Mammary microvascular endothelial cell (primary cell): ENCODE data around the gene SLC25A36. TPM values are rescaled to one million over a fixed set of nuclear protein-coding genes. Genes with fewer than 3 reads are reported as not detected.

Source experiments
- total RNA-seq: library from RNA; depleted of rRNA; stranded (reverse); fragments of >200 nt; gene quantifications from 2 replicates; pipeline ENCODE4 v1.2.3, GENCODE V29; 2015

Gene SLC25A36, protein sequence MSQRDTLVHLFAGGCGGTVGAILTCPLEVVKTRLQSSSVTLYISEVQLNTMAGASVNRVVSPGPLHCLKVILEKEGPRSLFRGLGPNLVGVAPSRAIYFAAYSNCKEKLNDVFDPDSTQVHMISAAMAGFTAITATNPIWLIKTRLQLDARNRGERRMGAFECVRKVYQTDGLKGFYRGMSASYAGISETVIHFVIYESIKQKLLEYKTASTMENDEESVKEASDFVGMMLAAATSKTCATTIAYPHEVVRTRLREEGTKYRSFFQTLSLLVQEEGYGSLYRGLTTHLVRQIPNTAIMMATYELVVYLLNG
- 20.4 and 32.2 TPM in 2 replicates for total RNA-seq

DNA sequence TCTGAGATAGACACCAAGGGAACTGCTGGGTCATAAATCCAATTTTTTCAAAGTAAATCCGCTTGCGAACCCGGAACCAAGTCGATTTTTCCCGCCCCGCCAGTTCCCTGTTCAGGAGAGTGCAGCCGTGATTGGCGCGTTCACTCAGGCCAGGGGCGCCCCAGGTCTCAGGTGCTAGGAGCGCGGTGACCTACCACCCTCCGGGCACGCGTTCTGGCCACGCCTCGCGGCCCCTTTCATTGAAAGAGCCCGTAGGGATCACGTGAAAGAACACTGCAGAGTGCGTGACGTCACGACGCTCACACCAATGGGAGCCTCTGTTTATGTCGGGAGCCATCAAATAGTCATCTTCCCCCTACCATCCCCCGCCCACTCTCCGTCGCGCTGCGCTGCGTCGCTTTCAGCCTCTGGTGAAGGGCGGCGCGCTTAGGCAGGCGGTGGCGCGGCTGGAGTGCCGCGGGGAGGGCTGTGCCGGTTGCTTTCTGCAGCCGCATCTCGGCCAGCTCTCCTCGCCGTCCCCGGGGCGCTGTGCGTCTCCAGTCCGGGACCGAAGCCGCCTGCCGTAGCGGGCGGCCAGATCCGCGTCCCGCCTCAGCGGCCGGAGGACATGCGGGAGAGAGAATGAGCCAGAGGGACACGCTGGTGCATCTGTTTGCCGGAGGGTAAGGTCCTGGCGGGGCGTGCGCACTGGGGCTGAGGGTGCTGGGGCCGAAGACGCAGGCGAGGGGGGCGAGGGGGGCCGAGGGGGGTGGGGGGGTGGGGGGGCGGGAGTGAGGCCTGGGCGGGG lies at the start of gene SLC25A36:
SLC25A36 (plus strand) TSS at position 403 of the 787 bp plus-strand sequence; CDS start at position 622, 219 bp downstream.

Other genes starting within 250 kb of the SLC25A36 start
- not detected in 2 replicates for gene SPSB4, start 109.5 kb downstream of the SLC25A36 start, total RNA-seq